GM12864 (cell line): ENCODE measurements around the gene EHF.
"Not testable (repeated sequence)": the region's sequence is repeated elsewhere in the genome, so short reads cannot be mapped to it uniquely, and the experiment has no call there.

ENCODE experiments used
- DNase-seq: peaks from one replicate; pipeline ENCODE4 v3.0.0-alpha.2; 2011; ENCODE audit warnings: low read depth
- H3K4me3 ChIP-seq: 2 replicates; pipeline ENCODE4 v1.5.1; 2011; ENCODE audit warnings: mild to moderate bottlenecking, low read depth, low read length, control low read depth
- CTCF ChIP-seq: IDR thresholded peaks from 2 replicates; pipeline ENCODE4 v1.5.1; 2011; ENCODE audit warnings: low read depth, mild to moderate bottlenecking, moderate library complexity, low read length, control low read depth, inconsistent platforms; ENCODE audit errors: missing control alignments

EHF gene

GRCh38 chr11:34585304-34585734 lies 35.6 kb upstream of the EHF start:
- H3K4me3 ChIP-seq: no peak overlapping the region
- TF ChIP-seq CTCF: no peak
- DNase-seq: no peak

GRCh38 chr11:34585735-34586487 lies 35.0 kb upstream of the EHF start:
- peak; percentile 21 for DNase-seq
- H3K4me3 ChIP-seq: no peak overlapping the region
- peak; percentile 49 for TF ChIP-seq CTCF

GRCh38 chr11:34586488-34587281 lies 34.2 kb upstream of the EHF start:
- TF ChIP-seq CTCF: no peak
- no peak overlapping the region for H3K4me3 ChIP-seq
- no peak for DNase-seq

GRCh38 chr11:34587282-34587677 lies 33.6 kb upstream of the EHF start:
- TF ChIP-seq CTCF: no peak
- no peak overlapping the region for H3K4me3 ChIP-seq
- no peak for DNase-seq

- TF ChIP-seq CTCF: no peak
- no peak overlapping the region for H3K4me3 ChIP-seq
- no peak for DNase-seq
These were observed 32.9 kb upstream of the EHF start for GRCh38 chr11:34588023-34588422.

GRCh38 chr11:34588701-34589100 lies 32.2 kb upstream of the EHF start:
- TF ChIP-seq CTCF: no peak
- no peak for DNase-seq
- no peak overlapping the region for H3K4me3 ChIP-seq

- not testable (repeated sequence) for DNase-seq, H3K4me3 ChIP-seq
These were observed 31.7 kb upstream of the EHF start for GRCh38 chr11:34589177-34589576.
